HL-60 (cell line): ENCODE data around the gene TBX2.

Source experiments
- DNase-seq, 2 experiments: peaks; one replicate each; pipeline ENCODE4 v3.0.0-alpha.2; 2010 to 2020; ENCODE audit warnings: low read depth in 1 of 2, low spot score in 1 of 2
- H3K27ac ChIP-seq: fragments of 250-450 bp; sonication (Bioruptor Pico); replicated peaks from 2 replicates; pipeline ENCODE4 v1.5.1; 2020; ENCODE audit warnings: mild to moderate bottlenecking, moderate library complexity
- H3K27me3 ChIP-seq: fragments of 250-450 bp; sonication (Bioruptor Pico); 2 replicates; pipeline ENCODE4 v1.5.1; 2021; ENCODE audit warnings: mild to moderate bottlenecking, moderate library complexity; ENCODE audit not compliant: insufficient read depth, poor library complexity, severe bottlenecking
- H3K4me3 ChIP-seq: replicated peaks from 2 replicates; pipeline ENCODE4 v1.5.1; 2011; ENCODE audit warnings: mild to moderate bottlenecking, control low read depth, low read length; ENCODE audit not compliant: insufficient read depth
- GABPA ChIP-seq: IDR thresholded peaks from 2 replicates; pipeline ENCODE4 v1.6.1; 2012; ENCODE audit warnings: low read depth
- POLR2AphosphoS5 ChIP-seq: IDR thresholded peaks from 2 replicates; pipeline ENCODE4 v1.6.1; 2012; ENCODE audit warnings: low read depth
- SPI1 ChIP-seq: IDR thresholded peaks from 2 replicates; pipeline ENCODE4 v1.6.1; 2012; ENCODE audit warnings: low read depth, mild to moderate bottlenecking, borderline replicate concordance
- TF ChIP-seq, protein P1 (sequence below): IDR thresholded peaks from one replicate; pipeline ENCODE4 v1.5.1; 2011; ENCODE audit warnings: low read length, control low read depth, inconsistent platforms; ENCODE audit not compliant: insufficient read depth
- TF ChIP-seq, protein P2 (sequence below): IDR thresholded peaks from 2 replicates; pipeline ENCODE4 v1.6.1; 2012; ENCODE audit warnings: low read depth; ENCODE audit not compliant: insufficient replicate concordance

The TBX2 gene

DNA sequence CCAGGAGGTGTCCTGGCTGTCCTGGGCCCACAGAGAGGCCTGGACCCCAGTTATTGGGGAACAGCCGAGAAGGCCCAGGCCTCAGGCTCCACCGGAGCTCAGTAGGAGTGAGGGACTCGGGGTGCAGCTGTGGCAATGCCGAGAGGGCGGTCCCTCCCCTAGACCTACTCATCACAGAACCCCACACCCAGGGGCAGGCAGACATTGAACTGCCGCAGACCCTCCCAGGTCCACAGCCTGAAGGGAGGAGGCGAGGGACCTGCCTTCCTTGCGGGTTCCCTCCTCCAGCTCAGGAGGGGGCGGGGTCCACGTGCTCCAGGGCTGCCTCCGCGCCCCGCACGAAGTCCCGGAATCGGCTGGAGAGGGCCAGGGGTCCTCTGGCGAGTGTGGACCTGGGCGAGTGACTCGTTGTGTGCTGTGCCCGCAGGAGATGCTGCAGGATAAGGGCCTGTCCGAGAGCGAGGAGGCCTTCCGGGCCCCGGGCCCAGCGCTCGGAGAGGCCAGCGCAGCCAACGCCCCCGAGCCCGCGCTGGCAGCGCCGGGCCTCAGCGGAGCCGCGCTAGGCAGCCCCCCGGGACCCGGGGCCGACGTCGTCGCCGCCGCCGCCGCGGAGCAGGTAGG lies 56.5 kb downstream of the TBX2 start:
- H3K4me3 ChIP-seq: no peak overlapping the region
- H3K27ac ChIP-seq: no peak overlapping the region
- DNase-seq: no peak
- H3K27me3 ChIP-seq: peaks cover 92% of the 10 kb centered on the region
- TF ChIP-seq GABPA (no peak), SPI1 (no peak), POLR2AphosphoS5 (no peak)
- TF ChIP-seq, protein P1, sequence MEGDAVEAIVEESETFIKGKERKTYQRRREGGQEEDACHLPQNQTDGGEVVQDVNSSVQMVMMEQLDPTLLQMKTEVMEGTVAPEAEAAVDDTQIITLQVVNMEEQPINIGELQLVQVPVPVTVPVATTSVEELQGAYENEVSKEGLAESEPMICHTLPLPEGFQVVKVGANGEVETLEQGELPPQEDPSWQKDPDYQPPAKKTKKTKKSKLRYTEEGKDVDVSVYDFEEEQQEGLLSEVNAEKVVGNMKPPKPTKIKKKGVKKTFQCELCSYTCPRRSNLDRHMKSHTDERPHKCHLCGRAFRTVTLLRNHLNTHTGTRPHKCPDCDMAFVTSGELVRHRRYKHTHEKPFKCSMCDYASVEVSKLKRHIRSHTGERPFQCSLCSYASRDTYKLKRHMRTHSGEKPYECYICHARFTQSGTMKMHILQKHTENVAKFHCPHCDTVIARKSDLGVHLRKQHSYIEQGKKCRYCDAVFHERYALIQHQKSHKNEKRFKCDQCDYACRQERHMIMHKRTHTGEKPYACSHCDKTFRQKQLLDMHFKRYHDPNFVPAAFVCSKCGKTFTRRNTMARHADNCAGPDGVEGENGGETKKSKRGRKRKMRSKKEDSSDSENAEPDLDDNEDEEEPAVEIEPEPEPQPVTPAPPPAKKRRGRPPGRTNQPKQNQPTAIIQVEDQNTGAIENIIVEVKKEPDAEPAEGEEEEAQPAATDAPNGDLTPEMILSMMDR: no peak
- TF ChIP-seq, protein P2, sequence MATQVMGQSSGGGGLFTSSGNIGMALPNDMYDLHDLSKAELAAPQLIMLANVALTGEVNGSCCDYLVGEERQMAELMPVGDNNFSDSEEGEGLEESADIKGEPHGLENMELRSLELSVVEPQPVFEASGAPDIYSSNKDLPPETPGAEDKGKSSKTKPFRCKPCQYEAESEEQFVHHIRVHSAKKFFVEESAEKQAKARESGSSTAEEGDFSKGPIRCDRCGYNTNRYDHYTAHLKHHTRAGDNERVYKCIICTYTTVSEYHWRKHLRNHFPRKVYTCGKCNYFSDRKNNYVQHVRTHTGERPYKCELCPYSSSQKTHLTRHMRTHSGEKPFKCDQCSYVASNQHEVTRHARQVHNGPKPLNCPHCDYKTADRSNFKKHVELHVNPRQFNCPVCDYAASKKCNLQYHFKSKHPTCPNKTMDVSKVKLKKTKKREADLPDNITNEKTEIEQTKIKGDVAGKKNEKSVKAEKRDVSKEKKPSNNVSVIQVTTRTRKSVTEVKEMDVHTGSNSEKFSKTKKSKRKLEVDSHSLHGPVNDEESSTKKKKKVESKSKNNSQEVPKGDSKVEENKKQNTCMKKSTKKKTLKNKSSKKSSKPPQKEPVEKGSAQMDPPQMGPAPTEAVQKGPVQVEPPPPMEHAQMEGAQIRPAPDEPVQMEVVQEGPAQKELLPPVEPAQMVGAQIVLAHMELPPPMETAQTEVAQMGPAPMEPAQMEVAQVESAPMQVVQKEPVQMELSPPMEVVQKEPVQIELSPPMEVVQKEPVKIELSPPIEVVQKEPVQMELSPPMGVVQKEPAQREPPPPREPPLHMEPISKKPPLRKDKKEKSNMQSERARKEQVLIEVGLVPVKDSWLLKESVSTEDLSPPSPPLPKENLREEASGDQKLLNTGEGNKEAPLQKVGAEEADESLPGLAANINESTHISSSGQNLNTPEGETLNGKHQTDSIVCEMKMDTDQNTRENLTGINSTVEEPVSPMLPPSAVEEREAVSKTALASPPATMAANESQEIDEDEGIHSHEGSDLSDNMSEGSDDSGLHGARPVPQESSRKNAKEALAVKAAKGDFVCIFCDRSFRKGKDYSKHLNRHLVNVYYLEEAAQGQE: no peak

DNA sequence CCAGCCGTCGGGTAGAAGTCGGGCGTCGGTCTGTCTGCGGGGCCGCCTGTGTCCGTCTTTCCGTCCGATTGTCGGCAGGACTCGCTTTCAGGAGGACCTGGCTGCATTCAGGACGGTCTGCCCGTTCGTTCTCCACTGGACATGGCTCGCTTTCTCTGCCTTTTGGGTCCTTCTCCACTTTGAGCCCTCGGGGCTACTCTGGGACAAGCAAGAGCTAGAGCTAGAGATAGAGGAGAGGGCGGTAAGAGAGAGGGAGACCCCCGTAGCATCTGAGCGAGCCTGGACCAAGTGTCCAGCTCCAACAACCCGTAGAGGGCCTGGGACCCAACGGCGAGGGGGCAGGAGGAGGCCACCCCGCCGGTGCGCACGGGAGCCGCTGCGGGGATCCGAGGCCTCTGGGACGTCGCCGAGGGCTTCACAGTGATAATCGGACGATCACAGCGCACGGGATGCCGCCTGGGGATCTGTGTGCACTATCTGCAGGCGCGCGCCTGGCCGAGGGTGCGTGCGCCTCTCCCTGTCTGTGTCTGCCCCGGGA lies 57.1 kb downstream of the TBX2 start:
- TF ChIP-seq POLR2AphosphoS5 (no peak), GABPA (no peak), SPI1 (no peak)
- TF ChIP-seq, protein P2: no peak
- TF ChIP-seq, protein P1: no peak
- Histone ChIP-seq H3K4me3 (no peak overlapping the region), H3K27me3 (peaks cover 92% of the 10 kb centered on the region), H3K27ac (no peak overlapping the region)
- no peak for DNase-seq

DNA sequence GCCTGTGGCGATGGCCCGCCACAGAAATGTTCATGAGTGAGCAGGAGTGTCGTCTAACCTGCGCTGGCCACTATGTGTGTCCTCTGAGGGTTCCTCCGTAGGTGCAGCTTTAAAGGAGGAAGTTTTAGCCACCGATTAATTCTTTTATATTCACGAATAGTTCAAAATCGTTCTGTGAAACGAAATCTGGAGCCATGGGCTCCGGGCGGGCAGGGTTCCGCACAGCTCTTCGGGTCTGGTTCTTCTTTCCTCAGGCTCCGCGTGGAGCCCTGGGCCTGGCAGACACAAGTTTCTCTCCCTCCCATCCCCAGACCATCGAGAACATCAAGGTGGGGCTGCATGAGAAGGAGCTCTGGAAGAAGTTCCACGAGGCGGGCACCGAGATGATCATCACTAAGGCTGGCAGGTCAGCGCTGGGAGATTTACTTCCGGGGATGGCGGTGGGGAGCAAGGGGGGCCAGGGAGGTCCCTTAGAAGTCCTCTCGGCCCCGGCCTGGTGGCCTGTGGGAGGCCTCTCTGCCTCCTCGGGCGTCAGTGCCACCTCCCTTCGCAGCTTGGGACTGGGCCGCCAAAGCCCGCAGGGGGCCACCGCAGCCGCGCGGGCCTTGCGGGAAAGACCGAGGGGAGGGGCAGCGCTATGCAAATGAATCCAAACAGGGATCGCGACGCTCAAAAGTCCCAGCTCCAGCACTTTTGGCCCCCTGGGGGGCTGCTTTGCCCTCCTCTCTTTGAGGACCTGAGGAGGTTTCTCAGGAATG lies 57.8 kb downstream of the TBX2 start:
- DNase-seq: no peak
- TF ChIP-seq GABPA: no peak
- no peak for TF ChIP-seq POLR2AphosphoS5
- TF ChIP-seq, protein P2: no peak
- TF ChIP-seq SPI1: no peak
- TF ChIP-seq, protein P1: no peak
- Histone ChIP-seq H3K27ac (no peak overlapping the region), H3K4me3 (no peak overlapping the region), H3K27me3 (peaks cover 92% of the 10 kb centered on the region)
